ENCODE measurements around the gene RALGAPA2.

GRCh38 chr20:20440886-20441658 is 271.4 kb downstream of the RALGAPA2 start:
- TF ChIP-seq POLR2A (IDR thresholded peaks at IDR 0.05): no peak
- no peak for TF ChIP-seq CTCF (IDR thresholded peaks at IDR 0.05)

Data from ovary (tissue), 3 donors.